WTC11 (cell line): ENCODE measurements around the gene CDC42EP2. TPM values are rescaled to one million over a fixed set of nuclear protein-coding genes. Genes with fewer than 3 reads are reported as not detected.

Source experiments
- ATAC-seq: fragments of 200-7000 bp; cut with Tn5 transposase; 2 replicates; pipeline ENCODE4 v1.10.0; 2021; ENCODE audit warnings: mild to moderate bottlenecking, moderate library complexity
- CTCF ChIA-PET: fragments of 300-600 bp; sonication (Branson Sonifier 250); formaldehyde crosslinking; loops from one replicate; lab custom pipeline; 2021; ENCODE audit warnings: antibody characterized with exemption; lab: Charles Lee
- POLR2A ChIA-PET: fragments of 350-600 bp; sonication (Branson Sonifier 250); formaldehyde crosslinking; loops from one replicate; lab custom pipeline; 2021; ENCODE audit warnings: antibody characterized with exemption; lab: Charles Lee
- DNase-seq: peaks from one replicate; pipeline ENCODE4 v3.0.0; 2021; ENCODE audit warnings: low spot score
- H3K27ac Mint-ChIP-seq: 2 replicates; pipeline ENCODE4 v1.8.0; 2021; ENCODE audit warnings: mixed read lengths
- H3K27me3 Mint-ChIP-seq: 2 replicates; pipeline ENCODE4 v1.8.0; 2021; ENCODE audit warnings: low read depth, mild to moderate bottlenecking, moderate library complexity, mixed read lengths
- H3K36me3 Mint-ChIP-seq: 2 replicates; pipeline ENCODE4 v1.8.0; 2021; ENCODE audit warnings: mixed read lengths
- H3K4me1 Mint-ChIP-seq: 2 replicates; pipeline ENCODE4 v1.8.0; 2022; ENCODE audit warnings: mixed read lengths
- H3K4me3 Mint-ChIP-seq: 2 replicates; pipeline ENCODE4 v1.8.0; 2021; ENCODE audit warnings: mild to moderate bottlenecking, moderate library complexity, mixed read lengths
- H3K9me3 Mint-ChIP-seq: 2 replicates; pipeline ENCODE4 v1.8.0; 2021; ENCODE audit warnings: mixed read lengths
- ATF1 ChIP-seq: sonication (generic); formaldehyde crosslinking; IDR thresholded peaks from 2 replicates; pipeline ENCODE4 v1.8.1; 2023; ENCODE audit warnings: mild to moderate bottlenecking, moderate library complexity, missing genetic modification reagents
- CREB1 ChIP-seq: sonication (generic); formaldehyde crosslinking; IDR thresholded peaks from 2 replicates; pipeline ENCODE4 v1.8.0; 2023; ENCODE audit warnings: mild to moderate bottlenecking, missing genetic modification reagents
- EMX1 ChIP-seq: fragments of 250-450 bp; sonication (Bioruptor Pico); IDR thresholded peaks from 2 replicates; pipeline ENCODE4 v1.8.0; 2021; ENCODE audit warnings: mild to moderate bottlenecking
- ETV6 ChIP-seq: sonication (generic); formaldehyde crosslinking; IDR thresholded peaks from 2 replicates; pipeline ENCODE4 v1.8.1; 2022; ENCODE audit warnings: mild to moderate bottlenecking, missing genetic modification reagents
- FOXK1 ChIP-seq: sonication (generic); formaldehyde crosslinking; IDR thresholded peaks from 2 replicates; pipeline ENCODE4 v1.8.0; 2022; ENCODE audit warnings: mild to moderate bottlenecking, moderate library complexity, missing genetic modification reagents
- FOXP1 ChIP-seq: sonication (generic); formaldehyde crosslinking; IDR thresholded peaks from 2 replicates; pipeline ENCODE4 v1.8.0; 2022; ENCODE audit warnings: missing genetic modification reagents, mild to moderate bottlenecking, moderate library complexity, borderline replicate concordance
- GABPB1 ChIP-seq: sonication (generic); formaldehyde crosslinking; IDR thresholded peaks from 2 replicates; pipeline ENCODE4 v1.8.1; 2023; ENCODE audit warnings: mild to moderate bottlenecking, missing genetic modification reagents
- GTF2I ChIP-seq: fragments of 250-450 bp; sonication (Bioruptor Pico); conservative IDR thresholded peaks from 2 replicates; pipeline ENCODE4 v1.4.0; 2021; ENCODE audit warnings: mild to moderate bottlenecking
- KAT7 ChIP-seq: sonication (generic); formaldehyde crosslinking; IDR thresholded peaks from 2 replicates; pipeline ENCODE4 v1.8.1; 2023; ENCODE audit warnings: missing genetic modification reagents, mild to moderate bottlenecking, borderline replicate concordance
- NFYB ChIP-seq: sonication (generic); formaldehyde crosslinking; conservative IDR thresholded peaks from 2 replicates; pipeline ENCODE4 v1.8.0; 2022; ENCODE audit warnings: low read depth, missing genetic modification reagents
- NR1H2 ChIP-seq: sonication (generic); formaldehyde crosslinking; IDR thresholded peaks from 2 replicates; pipeline ENCODE4 v1.9.0; 2021; ENCODE audit warnings: mild to moderate bottlenecking, moderate library complexity, missing genetic modification reagents
- NR3C1 ChIP-seq: sonication (generic); formaldehyde crosslinking; conservative IDR thresholded peaks from 2 replicates; pipeline ENCODE4 v1.8.1; 2023; ENCODE audit warnings: low read depth, mild to moderate bottlenecking, missing genetic modification reagents
- SOX15 ChIP-seq: fragments of 250-450 bp; sonication (Bioruptor Pico); IDR thresholded peaks from 2 replicates; pipeline ENCODE4 v1.9.0; 2021; ENCODE audit warnings: mild to moderate bottlenecking
- ZNF219 ChIP-seq: sonication (generic); formaldehyde crosslinking; IDR thresholded peaks from 2 replicates; pipeline ENCODE4 v1.8.0; 2023; ENCODE audit warnings: missing genetic modification reagents, mild to moderate bottlenecking, borderline replicate concordance
- ZNF232 ChIP-seq: sonication (generic); formaldehyde crosslinking; IDR thresholded peaks from 2 replicates; pipeline ENCODE4 v1.8.0; 2022; ENCODE audit warnings: mild to moderate bottlenecking, missing genetic modification reagents
- ZNF396 ChIP-seq: fragments of 250-450 bp; sonication (Bioruptor Pico); IDR thresholded peaks from 2 replicates; pipeline ENCODE4 v1.8.0; 2021; ENCODE audit warnings: mild to moderate bottlenecking, moderate library complexity, borderline replicate concordance
- total RNA-seq: library from RNA; stranded (reverse); gene quantifications from 3 replicates; pipeline ENCODE4 v1.2.3, GENCODE V29; 2021
- TF ChIP-seq, protein P1 (sequence below): fragments of 200-600 bp; IDR thresholded peaks from 2 replicates; pipeline ENCODE4 v1.8.0; 2022; ENCODE audit warnings: antibody characterized with exemption
- TF ChIP-seq, protein P2 (sequence below): sonication (generic); formaldehyde crosslinking; IDR thresholded peaks from 2 replicates; pipeline ENCODE4 v1.8.1; 2022; ENCODE audit warnings: low read depth, mild to moderate bottlenecking, moderate library complexity, missing genetic modification reagents, borderline replicate concordance
- TF ChIP-seq, protein P3 (sequence below): sonication (generic); formaldehyde crosslinking; IDR thresholded peaks from 2 replicates; pipeline ENCODE4 v1.8.1; 2023; ENCODE audit warnings: mild to moderate bottlenecking, missing genetic modification reagents
- TF ChIP-seq, protein P4 (sequence below): fragments of 250-450 bp; sonication (Bioruptor Pico); IDR thresholded peaks from 2 replicates; pipeline ENCODE4 v2.1.2; 2022; ENCODE audit warnings: mild to moderate bottlenecking, moderate library complexity
- TF ChIP-seq, protein P5 (sequence below): sonication (generic); formaldehyde crosslinking; IDR thresholded peaks from 2 replicates; pipeline ENCODE4 v1.8.0; 2022; ENCODE audit warnings: mild to moderate bottlenecking, missing genetic modification reagents

The CDC42EP2 gene
- total RNA-seq, 1 experiment from 2014 or later = 11.0 TPM

DNA sequence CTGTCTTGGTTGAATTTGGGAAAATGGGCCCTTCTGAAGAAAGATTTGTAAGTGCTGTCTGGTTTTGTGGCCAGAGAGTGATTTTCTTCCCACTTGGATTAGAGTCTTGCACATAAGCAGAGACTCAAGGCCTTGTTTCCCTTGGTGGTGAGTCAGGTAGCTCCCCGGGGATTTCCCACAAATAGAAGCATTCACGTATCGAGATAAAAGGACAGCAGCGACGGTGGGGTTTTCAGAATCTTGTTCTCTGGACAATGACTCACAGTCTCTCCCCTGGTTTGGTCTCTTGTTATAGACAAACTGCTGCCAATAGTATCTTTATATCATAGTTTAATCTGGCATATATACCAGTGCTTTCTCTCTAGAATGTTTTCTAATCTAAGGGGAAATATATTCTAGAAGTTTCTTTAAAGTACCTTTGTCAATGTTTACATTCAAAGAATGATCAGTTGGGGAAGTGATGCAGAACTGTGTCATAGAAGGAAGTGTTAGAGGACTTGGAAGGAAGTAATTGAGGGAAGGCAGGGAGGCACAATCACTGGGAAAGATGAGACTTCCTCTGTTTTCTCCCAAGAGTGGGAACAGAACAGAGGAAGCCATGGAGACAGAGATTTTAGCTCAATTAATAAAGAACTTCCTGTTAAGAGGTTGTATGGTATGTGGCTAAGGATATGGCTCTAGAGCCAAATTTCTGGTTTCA, 34.8 kb upstream of the CDC42EP2 start:
- H3K27ac Mint-ChIP-seq = no peak overlapping the region
- no peak for ATAC-seq
- no peaks in the 10 kb centered on the region for H3K9me3 Mint-ChIP-seq
- peaks cover 72% of the 10 kb centered on the region for H3K36me3 Mint-ChIP-seq
- no peak for DNase-seq
- H3K27me3 Mint-ChIP-seq = no peaks in the 10 kb centered on the region
- TF ChIP-seq, protein P1, sequence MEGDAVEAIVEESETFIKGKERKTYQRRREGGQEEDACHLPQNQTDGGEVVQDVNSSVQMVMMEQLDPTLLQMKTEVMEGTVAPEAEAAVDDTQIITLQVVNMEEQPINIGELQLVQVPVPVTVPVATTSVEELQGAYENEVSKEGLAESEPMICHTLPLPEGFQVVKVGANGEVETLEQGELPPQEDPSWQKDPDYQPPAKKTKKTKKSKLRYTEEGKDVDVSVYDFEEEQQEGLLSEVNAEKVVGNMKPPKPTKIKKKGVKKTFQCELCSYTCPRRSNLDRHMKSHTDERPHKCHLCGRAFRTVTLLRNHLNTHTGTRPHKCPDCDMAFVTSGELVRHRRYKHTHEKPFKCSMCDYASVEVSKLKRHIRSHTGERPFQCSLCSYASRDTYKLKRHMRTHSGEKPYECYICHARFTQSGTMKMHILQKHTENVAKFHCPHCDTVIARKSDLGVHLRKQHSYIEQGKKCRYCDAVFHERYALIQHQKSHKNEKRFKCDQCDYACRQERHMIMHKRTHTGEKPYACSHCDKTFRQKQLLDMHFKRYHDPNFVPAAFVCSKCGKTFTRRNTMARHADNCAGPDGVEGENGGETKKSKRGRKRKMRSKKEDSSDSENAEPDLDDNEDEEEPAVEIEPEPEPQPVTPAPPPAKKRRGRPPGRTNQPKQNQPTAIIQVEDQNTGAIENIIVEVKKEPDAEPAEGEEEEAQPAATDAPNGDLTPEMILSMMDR = no peak
- TF ChIP-seq GTF2I (CRISPR knock-in tag) (no peak), NR3C1 (CRISPR knock-in tag) (no peak), GABPB1 (no peak), FOXP1 (no peak)
- POLR2A ChIA-PET = no interaction called here
- H3K4me1 Mint-ChIP-seq = peaks cover 9% of the 10 kb centered on the region
- H3K4me3 Mint-ChIP-seq = no peak overlapping the region
- CTCF ChIA-PET = interaction anchor here (1.0 to 1.3 kb wide), 2 partner anchors 30 to 50 kb away, joined by 3 to 4 read pairs; no protein-coding TSS in a partner anchor

DNA sequence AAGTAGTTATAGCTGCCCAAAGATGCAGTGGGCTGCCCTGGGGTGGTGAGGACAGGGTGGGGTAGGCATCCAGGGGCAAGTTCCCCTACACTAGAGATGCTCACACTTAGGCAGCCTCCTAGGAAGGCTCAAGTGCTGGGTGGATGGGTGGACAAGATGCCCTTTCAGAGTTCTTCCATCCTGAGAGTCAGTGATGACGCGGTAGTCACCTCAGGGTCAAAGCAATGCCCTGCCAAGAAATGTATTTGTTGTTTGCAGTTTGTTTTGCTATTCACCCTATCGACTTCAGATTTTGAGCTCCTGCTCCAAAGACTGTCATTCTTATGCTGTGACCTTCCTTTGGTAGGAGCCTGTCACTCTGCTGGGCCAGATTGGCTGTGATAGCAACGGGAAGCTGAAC, 34.0 kb upstream of the CDC42EP2 start:
- peaks cover 9% of the 10 kb centered on the region for H3K4me1 Mint-ChIP-seq
- H3K27ac Mint-ChIP-seq = no peak overlapping the region
- no peaks in the 10 kb centered on the region for H3K27me3 Mint-ChIP-seq
- POLR2A ChIA-PET = interaction anchor here (0.6 kb wide), 1 partner anchor 22 kb away, joined by 3 read pairs; no protein-coding TSS in a partner anchor
- CTCF ChIA-PET = interaction anchor here (1.0 to 1.3 kb wide), 3 partner anchors 30 to 53 kb away, joined by 3 to 4 read pairs (median 3); partner anchors contain the start of gene DPF2
- no peaks in the 10 kb centered on the region for H3K9me3 Mint-ChIP-seq
- no peak overlapping the region for H3K4me3 Mint-ChIP-seq
- TF ChIP-seq CREB1 (CRISPR knock-in tag) (no peak), ETV6 (CRISPR knock-in tag) (no peak), KAT7 (no peak), SOX15 (CRISPR knock-in tag) (no peak), NFYB (no peak), FOXK1 (no peak), ZNF232 (CRISPR knock-in tag) (no peak)
- TF ChIP-seq, protein P2, sequence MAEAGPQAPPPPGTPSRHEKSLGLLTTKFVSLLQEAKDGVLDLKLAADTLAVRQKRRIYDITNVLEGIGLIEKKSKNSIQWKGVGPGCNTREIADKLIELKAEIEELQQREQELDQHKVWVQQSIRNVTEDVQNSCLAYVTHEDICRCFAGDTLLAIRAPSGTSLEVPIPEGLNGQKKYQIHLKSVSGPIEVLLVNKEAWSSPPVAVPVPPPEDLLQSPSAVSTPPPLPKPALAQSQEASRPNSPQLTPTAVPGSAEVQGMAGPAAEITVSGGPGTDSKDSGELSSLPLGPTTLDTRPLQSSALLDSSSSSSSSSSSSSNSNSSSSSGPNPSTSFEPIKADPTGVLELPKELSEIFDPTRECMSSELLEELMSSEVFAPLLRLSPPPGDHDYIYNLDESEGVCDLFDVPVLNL (CRISPR knock-in tag) = no peak
- TF ChIP-seq, protein P1 = no peak
- TF ChIP-seq, all 79 proteins: peak for 0
- peaks cover 72% of the 10 kb centered on the region for H3K36me3 Mint-ChIP-seq
- DNase-seq (no peak), ATAC-seq (no peak)

DNA sequence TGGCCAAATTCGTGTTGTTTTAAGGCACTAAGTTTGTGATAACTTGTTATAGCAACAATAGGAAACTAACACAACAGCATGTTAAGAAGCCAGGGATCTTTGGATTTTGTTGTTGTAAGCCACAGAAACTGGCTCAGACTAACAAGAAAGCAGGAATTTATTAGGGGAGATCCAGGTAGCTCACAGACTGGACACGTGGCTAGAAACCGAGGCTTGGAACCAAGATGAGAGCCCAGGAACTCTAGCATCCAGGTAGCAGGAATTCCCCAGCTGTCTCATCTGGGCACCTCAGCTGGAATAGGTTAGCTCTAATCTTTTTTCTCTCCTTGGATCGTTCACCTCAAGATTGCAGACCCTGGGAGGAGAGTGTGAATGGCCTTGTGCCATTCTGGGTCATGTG, 28.0 kb upstream of the CDC42EP2 start:
- Mint-ChIP-seq H3K9me3 (no peaks in the 10 kb centered on the region), H3K27ac (no peak overlapping the region), H3K4me3 (no peak overlapping the region), H3K4me1 (peaks cover 2% of the 10 kb centered on the region), H3K36me3 (peaks cover 72% of the 10 kb centered on the region), H3K27me3 (no peaks in the 10 kb centered on the region)
- ATAC-seq (no peak), DNase-seq (no peak)
- POLR2A ChIA-PET = interaction anchor here (0.5 kb wide), 1 partner anchor 122 kb away, joined by 3 read pairs; no protein-coding TSS in a partner anchor
- CTCF ChIA-PET = interaction anchor here (1.0 to 1.3 kb wide), 3 partner anchors 12 to 29 kb away, joined by 3 to 5 read pairs (median 3); no protein-coding TSS in a partner anchor
- TF ChIP-seq ZNF396 (CRISPR knock-in tag) (no peak), EMX1 (CRISPR knock-in tag) (no peak), NFYB (no peak), ZNF219 (CRISPR knock-in tag) (no peak), ATF1 (CRISPR knock-in tag) (no peak), FOXP1 (no peak), NR1H2 (no peak)
- TF ChIP-seq, protein P3, sequence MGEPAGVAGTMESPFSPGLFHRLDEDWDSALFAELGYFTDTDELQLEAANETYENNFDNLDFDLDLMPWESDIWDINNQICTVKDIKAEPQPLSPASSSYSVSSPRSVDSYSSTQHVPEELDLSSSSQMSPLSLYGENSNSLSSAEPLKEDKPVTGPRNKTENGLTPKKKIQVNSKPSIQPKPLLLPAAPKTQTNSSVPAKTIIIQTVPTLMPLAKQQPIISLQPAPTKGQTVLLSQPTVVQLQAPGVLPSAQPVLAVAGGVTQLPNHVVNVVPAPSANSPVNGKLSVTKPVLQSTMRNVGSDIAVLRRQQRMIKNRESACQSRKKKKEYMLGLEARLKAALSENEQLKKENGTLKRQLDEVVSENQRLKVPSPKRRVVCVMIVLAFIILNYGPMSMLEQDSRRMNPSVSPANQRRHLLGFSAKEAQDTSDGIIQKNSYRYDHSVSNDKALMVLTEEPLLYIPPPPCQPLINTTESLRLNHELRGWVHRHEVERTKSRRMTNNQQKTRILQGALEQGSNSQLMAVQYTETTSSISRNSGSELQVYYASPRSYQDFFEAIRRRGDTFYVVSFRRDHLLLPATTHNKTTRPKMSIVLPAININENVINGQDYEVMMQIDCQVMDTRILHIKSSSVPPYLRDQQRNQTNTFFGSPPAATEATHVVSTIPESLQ (CRISPR knock-in tag) = no peak
- TF ChIP-seq, protein P4, sequence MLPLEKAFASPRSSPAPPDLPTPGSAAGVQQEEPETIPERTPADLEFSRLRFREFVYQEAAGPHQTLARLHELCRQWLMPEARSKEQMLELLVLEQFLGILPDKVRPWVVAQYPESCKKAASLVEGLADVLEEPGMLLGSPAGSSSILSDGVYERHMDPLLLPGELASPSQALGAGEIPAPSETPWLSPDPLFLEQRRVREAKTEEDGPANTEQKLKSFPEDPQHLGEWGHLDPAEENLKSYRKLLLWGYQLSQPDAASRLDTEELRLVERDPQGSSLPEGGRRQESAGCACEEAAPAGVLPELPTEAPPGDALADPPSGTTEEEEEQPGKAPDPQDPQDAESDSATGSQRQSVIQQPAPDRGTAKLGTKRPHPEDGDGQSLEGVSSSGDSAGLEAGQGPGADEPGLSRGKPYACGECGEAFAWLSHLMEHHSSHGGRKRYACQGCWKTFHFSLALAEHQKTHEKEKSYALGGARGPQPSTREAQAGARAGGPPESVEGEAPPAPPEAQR (CRISPR knock-in tag) = no peak
- TF ChIP-seq, protein P5, sequence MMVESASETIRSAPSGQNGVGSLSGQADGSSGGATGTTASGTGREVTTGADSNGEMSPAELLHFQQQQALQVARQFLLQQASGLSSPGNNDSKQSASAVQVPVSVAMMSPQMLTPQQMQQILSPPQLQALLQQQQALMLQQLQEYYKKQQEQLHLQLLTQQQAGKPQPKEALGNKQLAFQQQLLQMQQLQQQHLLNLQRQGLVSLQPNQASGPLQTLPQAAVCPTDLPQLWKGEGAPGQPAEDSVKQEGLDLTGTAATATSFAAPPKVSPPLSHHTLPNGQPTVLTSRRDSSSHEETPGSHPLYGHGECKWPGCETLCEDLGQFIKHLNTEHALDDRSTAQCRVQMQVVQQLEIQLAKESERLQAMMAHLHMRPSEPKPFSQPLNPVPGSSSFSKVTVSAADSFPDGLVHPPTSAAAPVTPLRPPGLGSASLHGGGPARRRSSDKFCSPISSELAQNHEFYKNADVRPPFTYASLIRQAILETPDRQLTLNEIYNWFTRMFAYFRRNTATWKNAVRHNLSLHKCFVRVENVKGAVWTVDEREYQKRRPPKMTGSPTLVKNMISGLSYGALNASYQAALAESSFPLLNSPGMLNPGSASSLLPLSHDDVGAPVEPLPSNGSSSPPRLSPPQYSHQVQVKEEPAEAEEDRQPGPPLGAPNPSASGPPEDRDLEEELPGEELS = no peak
